Upper lobe of left lung (tissue), 6 donors: Measurements from ENCODE around the gene HPCAL1. TPM values are rescaled to one million over a fixed set of nuclear protein-coding genes. Genes with fewer than 3 reads are reported as not detected.
A peak's percentile ranks its signal among the peaks of the same experiment; 100 is the strongest.

ENCODE experiments used
- ATAC-seq, 2 donors: fragments of 200-7000 bp; cut with Tn5 transposase; one replicate each; pipeline ENCODE4 v1.9.1; 2022; ENCODE audit warnings: mild to moderate bottlenecking in 2 of 2, moderate library complexity in 2 of 2; ENCODE audit not compliant: low FRiP score in 2 of 2
- DNase-seq, 2 donors: peaks; one replicate each; pipeline ENCODE4 v3.0.0-alpha.2; 2019 to 2020
- H3K27ac ChIP-seq, 4 donors: fragments of 200-600 bp; sonication (generic); one replicate each; pipeline ENCODE4 v1.5.1; 2016 to 2019
- H3K27me3 ChIP-seq, 4 donors: fragments of 200-600 bp; sonication (generic); one replicate each; pipeline ENCODE4 v1.5.1; 2017 to 2019
- H3K36me3 ChIP-seq, 4 donors: fragments of 200-600 bp; sonication (generic); one replicate each; pipeline ENCODE4 v1.5.1; 2016 to 2019
- H3K4me1 ChIP-seq, 4 donors: fragments of 200-600 bp; sonication (generic); one replicate each; pipeline ENCODE4 v1.5.1; 2018 to 2019
- H3K4me3 ChIP-seq, 4 donors: fragments of 200-600 bp; sonication (generic); one replicate each; pipeline ENCODE4 v1.5.1; 2017 to 2019; ENCODE audit warnings: mild to moderate bottlenecking in 2 of 4, moderate library complexity in 1 of 4
- H3K9me3 ChIP-seq, 4 donors: fragments of 200-600 bp; sonication (generic); one replicate each; pipeline ENCODE4 v1.5.1; 2018 to 2019
- CTCF ChIP-seq, 6 experiments: fragments of 450-650 bp in 4 of 6; fragments of 200-600 bp in 2 of 6; sonication (generic) in 2 of 6; IDR thresholded peaks; one replicate each; pipeline ENCODE4 v1.5.1; 2016 to 2019; ENCODE audit warnings: antibody characterized with exemption in 6 of 6
- EP300 ChIP-seq, 4 donors: sonication (generic); formaldehyde crosslinking; IDR thresholded peaks; one replicate each; pipeline ENCODE4 v1.5.1; 2017; ENCODE audit warnings: antibody characterized with exemption in 4 of 4, control low read depth in 2 of 4
- POLR2A ChIP-seq, 4 donors: fragments of 450-650 bp; IDR thresholded peaks; one replicate each; pipeline ENCODE4 v1.5.1; 2016 to 2017; ENCODE audit warnings: antibody characterized with exemption in 4 of 4, mild to moderate bottlenecking in 2 of 4
- POLR2AphosphoS5 ChIP-seq, 2 donors: sonication (generic); formaldehyde crosslinking; IDR thresholded peaks; one replicate each; pipeline ENCODE4 v1.5.1; 2017; ENCODE audit warnings: antibody characterized with exemption in 2 of 2
- WGBS, 2 donors: methylation state at CpG; one replicate each; pipeline ENCODE4 v1.1.5; 2017 to 2018; 5-methylcytosine and 5-hydroxymethylcytosine counted together
- total RNA-seq, 6 donors: library from RNA; depleted of rRNA in 4 of 6; stranded (reverse); fragments of >200 nt in 4 of 6; gene quantifications; one replicate each; pipeline versions ENCODE4 v1.1.0 to v1.2.1, GENCODE V29; 2016 to 2021
- donor health status: DM: no; HTN: no; CAD: no; lungs with moderate emphysema.
- donor health status: DM: no; HTN: yes; CAD: no; lungs with severe emphysema.

Gene HPCAL1
- total RNA-seq, 6 donors from 2014 or later: 131 to 481 (median 261) TPM

- H3K4me1 ChIP-seq: no peaks in the 10 kb centered on the region
- H3K27me3 ChIP-seq: no peaks in the 10 kb centered on the region
- TF ChIP-seq CTCF (IDR thresholded peaks at IDR 0.05) (no peak), POLR2A (IDR thresholded peaks at IDR 0.05) (no peak), EP300 (IDR thresholded peaks at IDR 0.05) (no peak), POLR2AphosphoS5 (IDR thresholded peaks at IDR 0.05) (no peak)
- H3K27ac ChIP-seq: no peak overlapping the region
- H3K4me3 ChIP-seq: no peak overlapping the region
- DNase-seq: peak in 1 of 2 donors; percentile 52
- no peak for ATAC-seq
- H3K9me3 ChIP-seq: no peaks in the 10 kb centered on the region
- 86% methylated on average over 17 of the region's 17 CpGs for WGBS, 2 donors
- no peaks in the 10 kb centered on the region for H3K36me3 ChIP-seq
Observed at GRCh38 chr2:10460366-10460796, 157.7 kb downstream of the HPCAL1 start.

- DNase-seq: peak in 1 of 2 donors; percentile 42
- no peaks in the 10 kb centered on the region for H3K36me3 ChIP-seq
- H3K27ac ChIP-seq: no peak overlapping the region
- TF ChIP-seq POLR2AphosphoS5 (IDR thresholded peaks at IDR 0.05): no peak
- no peak for TF ChIP-seq EP300 (IDR thresholded peaks at IDR 0.05)
- no peak for TF ChIP-seq CTCF (IDR thresholded peaks at IDR 0.05)
- TF ChIP-seq POLR2A (IDR thresholded peaks at IDR 0.05): no peak
- H3K4me1 ChIP-seq: no peaks in the 10 kb centered on the region
- WGBS, 2 donors: 73 to 85% methylated on average over 7 to 15 of the region's 15 CpGs
- no peaks in the 10 kb centered on the region for H3K27me3 ChIP-seq
- H3K9me3 ChIP-seq: no peaks in the 10 kb centered on the region
- H3K4me3 ChIP-seq: no peak overlapping the region
- ATAC-seq: no peak
Observed at GRCh38 chr2:10462178-10463083, 159.7 kb downstream of the HPCAL1 start.

GRCh38 chr2:10465910-10466309 lies 163.2 kb downstream of the HPCAL1 start:
- no peak for TF ChIP-seq EP300 (IDR thresholded peaks at IDR 0.05)
- TF ChIP-seq POLR2A (IDR thresholded peaks at IDR 0.05): no peak
- TF ChIP-seq CTCF (IDR thresholded peaks at IDR 0.05): no peak
- TF ChIP-seq POLR2AphosphoS5 (IDR thresholded peaks at IDR 0.05): no peak
- ATAC-seq: no peak
- H3K4me1 ChIP-seq: no peaks in the 10 kb centered on the region
- no peaks in the 10 kb centered on the region for H3K27me3 ChIP-seq
- H3K27ac ChIP-seq: no peak overlapping the region
- DNase-seq: no peak
- WGBS, 2 donors: 89 to 91% methylated on average over 5 of the region's 5 CpGs
- H3K4me3 ChIP-seq: no peak overlapping the region
- H3K9me3 ChIP-seq: no peaks in the 10 kb centered on the region
- no peaks in the 10 kb centered on the region for H3K36me3 ChIP-seq

- 92 to 93% methylated on average over 7 to 11 of the region's 11 CpGs for WGBS, 2 donors
- TF ChIP-seq POLR2A (IDR thresholded peaks at IDR 0.05) (no peak), EP300 (IDR thresholded peaks at IDR 0.05) (no peak), POLR2AphosphoS5 (IDR thresholded peaks at IDR 0.05) (no peak), CTCF (IDR thresholded peaks at IDR 0.05) (no peak)
Observed at GRCh38 chr2:10466801-10467200, 164.1 kb downstream of the HPCAL1 start.

More at GRCh38 chr2:10466801-10467200, 164.1 kb downstream of the HPCAL1 start:
- Histone ChIP-seq H3K27ac (no peak overlapping the region), H3K4me3 (no peak overlapping the region), H3K27me3 (no peaks in the 10 kb centered on the region), H3K4me1 (no peaks in the 10 kb centered on the region), H3K9me3 (no peaks in the 10 kb centered on the region), H3K36me3 (no peaks in the 10 kb centered on the region)
- no peak for ATAC-seq
- DNase-seq: no peak
